GM12874 (cell line): ENCODE data around the gene RNF121.

ENCODE experiments used
- TF ChIP-seq, protein P1 (sequence below): IDR thresholded peaks from 2 replicates; pipeline ENCODE4 v1.5.1; 2011; ENCODE audit warnings: low read depth, mild to moderate bottlenecking, control low read depth, low read length, moderate library complexity; ENCODE audit not compliant: insufficient read depth

Gene RNF121

DNA sequence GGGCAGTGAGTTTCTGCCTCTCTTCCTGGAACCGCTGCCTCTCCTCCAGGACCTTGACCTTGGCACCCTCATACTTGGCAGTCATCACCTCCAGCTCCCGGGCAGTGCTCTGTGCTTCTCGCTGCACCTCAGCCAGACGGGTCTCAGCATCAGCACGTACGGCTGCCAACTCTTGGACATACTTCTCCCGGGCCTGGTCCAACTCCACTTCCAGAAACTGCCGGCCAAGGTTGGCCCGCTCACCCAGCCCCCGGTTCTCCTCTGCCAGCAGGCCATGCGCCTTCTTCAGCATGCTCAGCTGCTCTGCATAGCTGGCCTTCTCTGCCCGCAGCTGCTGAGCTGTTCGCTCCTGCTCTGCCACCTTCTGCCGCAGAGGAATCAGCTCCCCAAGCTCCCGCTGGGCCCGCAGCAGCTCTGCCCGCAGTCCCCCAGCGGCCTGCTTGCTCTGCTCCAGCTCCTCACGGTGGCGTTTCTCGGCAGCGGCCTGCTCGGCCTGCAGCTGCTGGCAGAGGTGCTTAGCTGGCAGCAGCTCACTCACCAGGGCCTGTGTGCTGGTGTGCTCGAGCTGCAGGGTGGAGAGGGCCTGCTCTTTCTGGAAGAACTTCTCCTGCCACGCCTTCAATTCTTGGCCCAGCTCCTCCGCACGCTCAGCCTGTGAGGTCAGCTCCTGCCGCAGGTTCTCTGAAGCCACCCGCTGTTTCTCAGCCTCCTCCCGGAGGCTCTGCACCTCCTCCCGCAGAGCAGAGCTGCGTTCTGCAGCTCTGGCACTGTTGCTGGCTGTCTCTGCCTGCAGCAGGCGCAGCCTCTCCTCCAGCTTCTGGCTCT lies 84.3 kb downstream of the RNF121 start:
- TF ChIP-seq, protein P1, sequence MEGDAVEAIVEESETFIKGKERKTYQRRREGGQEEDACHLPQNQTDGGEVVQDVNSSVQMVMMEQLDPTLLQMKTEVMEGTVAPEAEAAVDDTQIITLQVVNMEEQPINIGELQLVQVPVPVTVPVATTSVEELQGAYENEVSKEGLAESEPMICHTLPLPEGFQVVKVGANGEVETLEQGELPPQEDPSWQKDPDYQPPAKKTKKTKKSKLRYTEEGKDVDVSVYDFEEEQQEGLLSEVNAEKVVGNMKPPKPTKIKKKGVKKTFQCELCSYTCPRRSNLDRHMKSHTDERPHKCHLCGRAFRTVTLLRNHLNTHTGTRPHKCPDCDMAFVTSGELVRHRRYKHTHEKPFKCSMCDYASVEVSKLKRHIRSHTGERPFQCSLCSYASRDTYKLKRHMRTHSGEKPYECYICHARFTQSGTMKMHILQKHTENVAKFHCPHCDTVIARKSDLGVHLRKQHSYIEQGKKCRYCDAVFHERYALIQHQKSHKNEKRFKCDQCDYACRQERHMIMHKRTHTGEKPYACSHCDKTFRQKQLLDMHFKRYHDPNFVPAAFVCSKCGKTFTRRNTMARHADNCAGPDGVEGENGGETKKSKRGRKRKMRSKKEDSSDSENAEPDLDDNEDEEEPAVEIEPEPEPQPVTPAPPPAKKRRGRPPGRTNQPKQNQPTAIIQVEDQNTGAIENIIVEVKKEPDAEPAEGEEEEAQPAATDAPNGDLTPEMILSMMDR, result no peak

DNA sequence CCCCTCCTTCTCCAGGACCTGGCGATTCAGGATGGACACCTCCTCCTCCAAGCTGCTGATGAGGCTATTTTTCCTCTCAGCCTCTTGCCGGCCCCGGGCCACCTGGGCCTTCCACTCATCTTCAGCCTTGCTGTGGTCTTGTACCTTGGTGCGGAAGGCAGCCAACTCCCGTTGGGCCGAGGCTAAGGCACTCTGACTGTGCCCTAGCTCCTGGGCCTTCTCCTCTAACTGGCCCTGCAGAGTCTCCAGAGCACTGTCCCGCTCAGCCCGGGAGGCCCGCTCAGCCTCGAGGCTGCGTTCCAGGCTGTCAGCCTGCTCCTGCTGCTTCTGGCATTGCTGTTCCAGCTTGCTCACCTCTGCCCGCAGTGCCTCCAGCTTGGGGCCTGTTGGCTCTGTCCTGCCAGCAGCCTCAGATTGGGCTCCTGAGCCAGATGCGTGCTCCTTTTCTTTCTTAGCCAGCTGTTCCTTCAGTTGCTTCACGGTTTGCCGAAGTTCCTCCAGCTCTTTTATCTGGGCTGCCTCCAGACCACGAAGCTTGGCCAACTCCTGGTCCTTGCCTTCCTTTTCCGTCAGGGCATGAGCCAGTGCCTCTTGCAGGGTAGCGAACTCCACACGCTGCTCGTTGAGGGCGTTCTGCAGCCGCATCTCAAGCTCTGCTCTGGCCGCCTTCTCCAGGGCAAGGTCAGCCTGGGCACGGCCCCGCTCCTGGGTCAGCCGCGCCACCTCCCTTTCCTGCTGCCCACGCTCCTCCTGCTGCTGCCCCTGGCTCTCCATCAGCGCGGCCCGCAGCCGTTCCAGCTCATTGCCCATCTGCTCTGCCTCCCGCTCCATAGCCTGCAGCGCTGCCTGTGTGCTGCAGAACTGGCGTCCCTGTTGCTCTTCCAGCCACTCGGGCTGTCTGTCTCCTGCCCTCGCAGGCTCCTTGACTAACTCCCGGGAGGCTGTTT lies 85.2 kb downstream of the RNF121 start:
- TF ChIP-seq, protein P1, result no peak

DNA sequence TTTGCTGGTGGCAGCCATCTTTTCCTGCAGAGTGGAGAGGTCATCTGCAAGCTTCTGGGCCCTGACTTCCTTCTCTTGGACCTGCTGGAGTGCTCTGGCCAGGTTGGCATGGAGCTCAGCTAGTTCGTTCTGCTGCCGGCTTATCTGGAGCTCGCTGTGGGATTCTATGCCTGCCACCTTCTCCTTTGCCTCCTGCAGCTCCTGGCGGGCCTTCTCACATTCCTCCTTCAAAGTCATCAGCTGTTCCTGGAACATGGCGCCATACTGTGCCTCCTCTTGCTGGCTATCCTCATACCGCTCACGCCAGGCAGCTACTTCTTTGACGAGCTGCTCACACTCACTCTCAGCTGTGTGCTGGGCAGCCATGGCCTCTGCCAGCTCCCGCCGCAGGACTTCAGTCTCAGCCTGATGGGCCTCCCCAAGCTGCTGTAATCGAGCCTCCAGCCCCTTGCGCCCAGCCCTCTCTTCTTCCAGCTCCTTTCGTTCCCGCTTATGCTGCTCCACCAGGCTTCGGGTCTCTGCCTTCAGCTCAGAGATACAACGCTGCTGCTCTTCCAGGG lies 86.0 kb downstream of the RNF121 start:
- TF ChIP-seq, protein P1, result no peak

DNA sequence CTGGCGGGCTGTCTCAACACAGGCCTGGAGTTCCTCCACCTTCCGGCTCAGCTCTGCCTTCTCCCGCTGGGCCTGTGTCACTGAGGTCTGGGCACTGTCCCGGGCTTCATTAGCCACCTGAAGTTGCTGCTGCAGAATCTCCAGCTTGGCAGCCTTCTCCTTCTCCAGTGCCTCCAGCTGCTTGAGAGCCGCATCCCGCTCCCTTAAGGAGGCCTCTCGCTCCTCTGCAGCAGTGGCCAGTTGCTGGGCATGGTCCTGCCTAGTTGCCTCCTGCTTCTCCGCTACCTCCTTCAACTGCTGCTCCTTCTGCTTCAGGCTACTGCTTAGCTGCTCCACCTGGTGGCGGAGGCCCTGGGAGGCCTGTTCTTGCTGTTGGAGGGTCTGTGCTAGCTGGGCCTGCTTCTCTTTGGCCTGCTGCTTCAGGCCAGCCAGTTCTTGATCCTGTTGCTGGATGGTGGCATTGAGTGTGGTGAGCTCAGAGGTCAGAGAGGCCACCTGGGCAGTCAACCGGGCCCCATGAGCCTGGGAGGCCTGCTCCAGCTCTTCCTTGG lies 86.7 kb downstream of the RNF121 start:
- TF ChIP-seq, protein P1, result peak; percentile 59

DNA sequence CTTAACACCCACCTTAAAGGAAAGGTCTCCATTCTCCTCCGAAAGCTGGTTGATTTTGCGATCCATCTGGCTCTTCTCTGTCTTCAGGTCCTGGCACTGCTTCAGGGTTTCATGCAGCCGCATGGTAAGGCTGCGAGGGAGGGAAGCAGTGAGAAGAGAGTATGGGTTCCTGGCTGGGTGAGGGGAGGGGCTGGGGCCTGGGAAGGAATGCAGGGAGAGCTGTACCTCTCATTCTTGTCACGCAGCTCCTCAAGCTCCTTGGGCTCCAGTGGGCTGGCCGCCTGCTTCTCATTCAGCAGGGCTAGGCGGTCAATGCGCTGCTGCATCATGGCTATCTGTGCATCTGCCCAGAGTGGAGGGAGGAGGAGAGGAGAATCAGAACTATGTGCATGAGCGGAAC lies 89.3 kb downstream of the RNF121 start:
- TF ChIP-seq, protein P1, result no peak

DNA sequence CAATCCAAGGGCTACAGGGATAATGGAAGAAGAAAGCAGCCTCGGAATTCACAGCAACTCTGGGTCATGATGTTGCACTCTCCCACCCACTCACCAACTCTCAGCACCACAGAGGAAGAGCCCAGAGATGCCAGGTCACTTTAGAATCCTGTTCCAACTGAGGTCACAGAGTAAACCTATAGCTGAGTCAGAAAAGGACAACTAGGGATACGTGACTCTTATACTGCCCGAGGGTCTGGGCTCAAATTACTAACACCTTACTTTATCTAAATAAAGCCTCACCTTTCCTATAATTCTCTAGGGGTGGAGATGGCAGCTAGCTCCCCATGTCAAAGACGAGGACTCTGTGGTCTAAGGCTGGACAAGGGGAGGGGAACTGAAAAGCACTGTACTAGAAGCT lies 94.5 kb downstream of the RNF121 start:
- TF ChIP-seq, protein P1, result no peak
